ENCODE results near the gene EFNB1. TPM values are rescaled to one million over a fixed set of nuclear protein-coding genes. Genes with fewer than 3 reads are reported as not detected.

Gene EFNB1
- total and polyA plus RNA-seq, 7 donors, result 8.9 to 14.9 (median 11.2) TPM

GRCh38 chrX:68843992-68844391 lies 15.2 kb downstream of the EFNB1 start:
- no peak overlapping the region for H3K4me3 ChIP-seq
- no peak overlapping the region for H3K27ac ChIP-seq
- no peak for TF ChIP-seq CTCF (IDR thresholded peaks at IDR 0.05)
- peaks cover 0 to 11% (median 0%) of the 10 kb centered on the region in 3 donors for H3K27me3 ChIP-seq (ENCODE audit: insufficient read depth in 3 of 3, low read length in 2 of 3)
- no peaks in the 10 kb centered on the region for H3K4me1 ChIP-seq
- intact Hi-C loops (cut with DNase I), result no loop called here
- WGBS, 3 donors, result 94 to 100% (median 95%) methylated on average over 1 of the region's 1 CpG
- no peak for DNase-seq
- peaks cover 0 to 12% of the 10 kb centered on the region in 2 donors for H3K36me3 ChIP-seq (ENCODE audit: insufficient read depth in 1 of 2, low read depth in 1 of 2)
- no peak for ATAC-seq
- H3K9me3 ChIP-seq, result no peaks in the 10 kb centered on the region

- Histone ChIP-seq H3K9me3 (no peaks in the 10 kb centered on the region), H3K27ac (no peak overlapping the region), H3K4me3 (no peak overlapping the region), H3K4me1 (no peaks in the 10 kb centered on the region), H3K27me3 (ENCODE audit: insufficient read depth in 3 of 3, low read length in 2 of 3) (peaks cover 0 to 11% (median 0%) of the 10 kb centered on the region in 3 donors), H3K36me3 (ENCODE audit: insufficient read depth in 1 of 2, low read depth in 1 of 2) (peaks cover 0 to 8% of the 10 kb centered on the region in 2 donors)
- WGBS, 3 donors, result 77 to 88% (median 87%) methylated on average over 4 to 5 of the region's 5 CpGs
- intact Hi-C loops (cut with DNase I), result no loop called here
- no peak for DNase-seq
- no peak for ATAC-seq
- TF ChIP-seq CTCF (IDR thresholded peaks at IDR 0.05), result no peak
Measured at GRCh38 chrX:68844581-68844980, 15.8 kb downstream of the EFNB1 start.

GRCh38 chrX:68846536-68846935 lies 17.7 kb downstream of the EFNB1 start:
- intact Hi-C loops (cut with DNase I), result no loop called here
- Histone ChIP-seq H3K4me1 (no peaks in the 10 kb centered on the region), H3K27me3 (ENCODE audit: insufficient read depth in 3 of 3, low read length in 2 of 3) (peaks cover 0 to 11% (median 0%) of the 10 kb centered on the region in 3 donors), H3K9me3 (no peaks in the 10 kb centered on the region), H3K36me3 (ENCODE audit: insufficient read depth in 1 of 2, low read depth in 1 of 2) (no peaks in the 10 kb centered on the region), H3K27ac (no peak overlapping the region), H3K4me3 (no peak overlapping the region)
- TF ChIP-seq CTCF (IDR thresholded peaks at IDR 0.05), result no peak
- 31 to 60% (median 52%) methylated on average over 5 to 6 of the region's 6 CpGs for WGBS, 3 donors
- ATAC-seq, result peak in 1 of 4 donors; percentile 27
- DNase-seq, result no peak

GRCh38 chrX:68847172-68847571 lies 18.4 kb downstream of the EFNB1 start:
- Histone ChIP-seq H3K4me1 (no peaks in the 10 kb centered on the region), H3K27me3 (ENCODE audit: insufficient read depth in 3 of 3, low read length in 2 of 3) (peaks cover 0 to 11% (median 0%) of the 10 kb centered on the region in 3 donors), H3K9me3 (no peaks in the 10 kb centered on the region), H3K27ac (no peak overlapping the region), H3K4me3 (no peak overlapping the region), H3K36me3 (ENCODE audit: insufficient read depth in 1 of 2, low read depth in 1 of 2) (no peaks in the 10 kb centered on the region)
- no peak for DNase-seq
- ATAC-seq, result no peak
- intact Hi-C loops (cut with DNase I), result no loop called here
- whole genome bisulfite sequencing, 3 donors, result 45 to 60% (median 59%) methylated on average over 3 to 4 of the region's 4 CpGs
- TF ChIP-seq CTCF (IDR thresholded peaks at IDR 0.05), result no peak
